Transverse colon (tissue), 4 donors: Measurements from ENCODE around the gene GABRB2.

ENCODE experiments used
- POLR2A ChIP-seq: fragments of 450-650 bp; IDR thresholded peaks from one replicate; pipeline ENCODE4 v1.6.1; 2016; ENCODE audit warnings: antibody characterized with exemption, mild to moderate bottlenecking, moderate library complexity
- POLR2AphosphoS5 ChIP-seq, 3 donors: sonication (generic); formaldehyde crosslinking; IDR thresholded peaks; one replicate each; pipeline ENCODE4 v1.6.1; 2016; ENCODE audit warnings: antibody characterized with exemption in 3 of 3
- TF ChIP-seq, protein P1 (sequence below), 5 experiments: fragments of 200-600 bp in 3 of 5; fragments of 450-650 bp in 2 of 5; sonication (generic) in 3 of 5; IDR thresholded peaks; 1 replicate in 2 of 5; 2 replicates in 3 of 5; pipeline ENCODE4 v1.5.1; 2016 to 2017; ENCODE audit warnings: antibody characterized with exemption in 5 of 5, inconsistent platforms in 3 of 5, mild to moderate bottlenecking in 2 of 5, moderate library complexity in 1 of 5

DNA sequence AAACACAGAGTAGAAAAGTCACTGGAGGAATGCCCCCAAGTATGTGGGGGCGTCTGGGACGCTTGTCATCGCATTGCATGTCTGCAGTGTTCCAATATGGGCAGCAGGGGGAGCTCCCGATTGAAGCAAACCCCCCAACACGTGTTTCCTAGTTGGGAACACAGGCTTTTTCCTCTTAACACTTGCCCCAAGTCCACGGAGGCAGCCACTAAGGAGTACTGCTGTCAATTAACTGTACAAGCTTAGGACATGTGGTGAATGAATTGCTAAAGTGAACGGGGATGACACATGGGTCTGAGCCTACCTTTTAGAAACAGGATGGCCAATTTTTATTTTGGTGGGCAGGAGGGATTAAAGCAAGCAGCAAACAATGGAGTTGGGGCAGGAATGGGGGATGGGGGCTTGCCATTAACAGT lies 2.2 kb downstream of the GABRB2 start:
- TF ChIP-seq, protein P1, sequence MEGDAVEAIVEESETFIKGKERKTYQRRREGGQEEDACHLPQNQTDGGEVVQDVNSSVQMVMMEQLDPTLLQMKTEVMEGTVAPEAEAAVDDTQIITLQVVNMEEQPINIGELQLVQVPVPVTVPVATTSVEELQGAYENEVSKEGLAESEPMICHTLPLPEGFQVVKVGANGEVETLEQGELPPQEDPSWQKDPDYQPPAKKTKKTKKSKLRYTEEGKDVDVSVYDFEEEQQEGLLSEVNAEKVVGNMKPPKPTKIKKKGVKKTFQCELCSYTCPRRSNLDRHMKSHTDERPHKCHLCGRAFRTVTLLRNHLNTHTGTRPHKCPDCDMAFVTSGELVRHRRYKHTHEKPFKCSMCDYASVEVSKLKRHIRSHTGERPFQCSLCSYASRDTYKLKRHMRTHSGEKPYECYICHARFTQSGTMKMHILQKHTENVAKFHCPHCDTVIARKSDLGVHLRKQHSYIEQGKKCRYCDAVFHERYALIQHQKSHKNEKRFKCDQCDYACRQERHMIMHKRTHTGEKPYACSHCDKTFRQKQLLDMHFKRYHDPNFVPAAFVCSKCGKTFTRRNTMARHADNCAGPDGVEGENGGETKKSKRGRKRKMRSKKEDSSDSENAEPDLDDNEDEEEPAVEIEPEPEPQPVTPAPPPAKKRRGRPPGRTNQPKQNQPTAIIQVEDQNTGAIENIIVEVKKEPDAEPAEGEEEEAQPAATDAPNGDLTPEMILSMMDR (IDR thresholded peaks at IDR 0.05) = peak; percentile 61 to 75 (median 69)
- TF ChIP-seq POLR2AphosphoS5 (IDR thresholded peaks at IDR 0.05) = no peak
- TF ChIP-seq POLR2A = no peak
